ENCODE data around the gene IGFBP1. TPM values are rescaled to one million over a fixed set of nuclear protein-coding genes. Genes with fewer than 3 reads are reported as not detected.
A peak's percentile ranks its signal among the peaks of the same experiment; 100 is the strongest.

The IGFBP1 gene
- polyA plus RNA-seq, 2 of the 4 experiments (the other 2 are of a cell fraction) = 4.4 to 8.4 TPM

- ChIA-PET CTCF (interaction anchor here (0.7 to 11.7 kb wide), 44 partner anchors 8 to 1344 kb away, joined by 3 to 285 read pairs (median 6); partner anchors contain the start of gene IGFBP1), POLR2A (interaction anchor here (0.9 to 2.0 kb wide), 6 partner anchors 11 to 832 kb away, joined by 3 to 9 read pairs (median 4); partner anchors contain the start of gene IGFBP1)
- Histone ChIP-seq H3K4me2 (peak overlapping the region; percentile 72), H3K9me3 (no peaks in the 10 kb centered on the region), H3K27ac (peak overlapping the region; percentile 78 to 92), H3K4me1 (peaks cover 58% of the 10 kb centered on the region), H3K4me3 (peak overlapping the region; percentile 66)
- TF ChIP-seq CHD2 (IDR thresholded peaks at IDR 0.05; ENCODE audit: low read length, partially characterized antibody) (no peak), RARB (CRISPR knock-in tag; IDR thresholded peaks at IDR 0.05) (no peak), POLR2A (IDR thresholded peaks at IDR 0.05; ENCODE audit: low read length) (no peak), REST (IDR thresholded peaks at IDR 0.05) (no peak), MAX (IDR thresholded peaks at IDR 0.05) (no peak)
- no peak for DNase-seq (ENCODE audit: low read depth in 1 of 2, low spot score in 1 of 2)
- 34% methylated on average over 21 of the region's 31 CpGs for WGBS (ENCODE audit: missing lambda C conversion rate)
- no peak; a peak in 3 of 6 replicates for ATAC-seq
- FAIRE-seq = no peak
Observed at GRCh38 chr7:45921381-45921698, 33.1 kb downstream of the IGFBP1 start.

- WGBS (ENCODE audit: missing lambda C conversion rate) = 32% methylated on average over 36 of the region's 36 CpGs
- peak; percentile 22 to 58 for ATAC-seq
- peak overlapping the region; percentile 72 for H3K4me2 ChIP-seq
- TF ChIP-seq BHLHE40 (IDR thresholded peaks at IDR 0.05; ENCODE audit: low read depth, low read length) (no peak), MAX (IDR thresholded peaks at IDR 0.05) (peak; percentile 65), CBX2 (IDR thresholded peaks at IDR 0.05; ENCODE audit: borderline replicate concordance, low read depth) (no peak), GATA3 (IDR thresholded peaks at IDR 0.05; ENCODE audit: borderline replicate concordance) (peak; percentile 89), CHD4 (IDR thresholded peaks at IDR 0.05; ENCODE audit: borderline replicate concordance) (no peak), HDAC2 (IDR thresholded peaks at IDR 0.05) (peak; percentile 63; the same call in 1 of the 2 replicates), SMC3 (IDR thresholded peaks at IDR 0.05) (peak; percentile 99), HOXB13 (CRISPR knock-in tag; IDR thresholded peaks at IDR 0.05; ENCODE audit: low read depth) (no peak), NR3C1 (IDR thresholded peaks at IDR 0.05) (no peak), RAD21 (conservative IDR thresholded peaks at IDR 0.05 in 1 of 2, IDR thresholded peaks at IDR 0.05 in 1 of 2) (peak; percentile 99 to 100), ATOH8 (CRISPR knock-in tag; IDR thresholded peaks at IDR 0.05; ENCODE audit: low read depth) (no peak), CEBPB (IDR thresholded peaks at IDR 0.05) (peak in 1 of 2 experiments; percentile 47; a peak in 1 of 4 replicates), MAZ (IDR thresholded peaks at IDR 0.05; ENCODE audit: borderline replicate concordance, low read depth, low read length) (no peak), ZSCAN20 (CRISPR knock-in tag; IDR thresholded peaks at IDR 0.05) (no peak)
- TF ChIP-seq, protein P1, sequence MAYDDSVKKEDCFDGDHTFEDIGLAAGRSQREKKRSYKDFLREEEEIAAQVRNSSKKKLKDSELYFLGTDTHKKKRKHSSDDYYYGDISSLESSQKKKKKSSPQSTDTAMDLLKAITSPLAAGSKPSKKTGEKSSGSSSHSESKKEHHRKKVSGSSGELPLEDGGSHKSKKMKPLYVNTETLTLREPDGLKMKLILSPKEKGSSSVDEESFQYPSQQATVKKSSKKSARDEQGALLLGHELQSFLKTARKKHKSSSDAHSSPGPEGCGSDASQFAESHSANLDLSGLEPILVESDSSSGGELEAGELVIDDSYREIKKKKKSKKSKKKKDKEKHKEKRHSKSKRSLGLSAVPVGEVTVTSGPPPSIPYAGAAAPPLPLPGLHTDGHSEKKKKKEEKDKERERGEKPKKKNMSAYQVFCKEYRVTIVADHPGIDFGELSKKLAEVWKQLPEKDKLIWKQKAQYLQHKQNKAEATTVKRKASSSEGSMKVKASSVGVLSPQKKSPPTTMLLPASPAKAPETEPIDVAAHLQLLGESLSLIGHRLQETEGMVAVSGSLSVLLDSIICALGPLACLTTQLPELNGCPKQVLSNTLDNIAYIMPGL (CRISPR knock-in tag; IDR thresholded peaks at IDR 0.05; ENCODE audit: borderline replicate concordance) = no peak
- TF ChIP-seq, protein P2, sequence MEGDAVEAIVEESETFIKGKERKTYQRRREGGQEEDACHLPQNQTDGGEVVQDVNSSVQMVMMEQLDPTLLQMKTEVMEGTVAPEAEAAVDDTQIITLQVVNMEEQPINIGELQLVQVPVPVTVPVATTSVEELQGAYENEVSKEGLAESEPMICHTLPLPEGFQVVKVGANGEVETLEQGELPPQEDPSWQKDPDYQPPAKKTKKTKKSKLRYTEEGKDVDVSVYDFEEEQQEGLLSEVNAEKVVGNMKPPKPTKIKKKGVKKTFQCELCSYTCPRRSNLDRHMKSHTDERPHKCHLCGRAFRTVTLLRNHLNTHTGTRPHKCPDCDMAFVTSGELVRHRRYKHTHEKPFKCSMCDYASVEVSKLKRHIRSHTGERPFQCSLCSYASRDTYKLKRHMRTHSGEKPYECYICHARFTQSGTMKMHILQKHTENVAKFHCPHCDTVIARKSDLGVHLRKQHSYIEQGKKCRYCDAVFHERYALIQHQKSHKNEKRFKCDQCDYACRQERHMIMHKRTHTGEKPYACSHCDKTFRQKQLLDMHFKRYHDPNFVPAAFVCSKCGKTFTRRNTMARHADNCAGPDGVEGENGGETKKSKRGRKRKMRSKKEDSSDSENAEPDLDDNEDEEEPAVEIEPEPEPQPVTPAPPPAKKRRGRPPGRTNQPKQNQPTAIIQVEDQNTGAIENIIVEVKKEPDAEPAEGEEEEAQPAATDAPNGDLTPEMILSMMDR (IDR thresholded peaks at IDR 0.05) = peak; percentile 99
- FAIRE-seq = no peak
- POLR2A ChIA-PET = interaction anchor here (1.2 to 2.0 kb wide), 4 partner anchors 31 to 831 kb away, joined by 3 to 9 read pairs (median 6); partner anchors contain the start of gene IGFBP1
- peak; percentile 64 to 85 for DNase-seq (ENCODE audit: low read depth in 1 of 2, low spot score in 1 of 2)
- H3K9me3 ChIP-seq = no peaks in the 10 kb centered on the region
- peak overlapping the region; percentile 66 for H3K4me3 ChIP-seq
- H3K4me1 ChIP-seq = peaks cover 58% of the 10 kb centered on the region
- CTCF ChIA-PET = interaction anchor here (0.6 to 11.7 kb wide), 127 partner anchors 9 to 1344 kb away, joined by 3 to 285 read pairs (median 5); partner anchors contain the start of gene IGFBP1
- H3K27ac ChIP-seq = peak overlapping the region; percentile 78 to 92
Observed at GRCh38 chr7:45921699-45922519, 33.6 kb downstream of the IGFBP1 start.
